ENCODE measurements around the gene PASK.
"Not testable (repeated sequence)": the region's sequence is repeated elsewhere in the genome, so short reads cannot be mapped to it uniquely, and the experiment has no call there.

Gene PASK

GRCh38 chr2:241123816-241124536 is 25.3 kb downstream of the PASK start:
- no peak for DNase-seq

- no peak for DNase-seq
Observed at GRCh38 chr2:241122376-241123002, 26.8 kb downstream of the PASK start.

- no peak for DNase-seq
Observed at GRCh38 chr2:241121008-241121407, 28.3 kb downstream of the PASK start.

GRCh38 chr2:241120440-241120839 is 28.8 kb downstream of the PASK start:
- no peak for DNase-seq

GRCh38 chr2:241118737-241119505 is 30.4 kb downstream of the PASK start:
- no peak for DNase-seq

- no peak for DNase-seq
Observed at GRCh38 chr2:241116606-241117560, 32.4 kb downstream of the PASK start.

GRCh38 chr2:241115361-241115760 is 33.9 kb downstream of the PASK start:
- DNase-seq, result no peak

GRCh38 chr2:241114836-241115235 is 34.4 kb downstream of the PASK start:
- no peak for DNase-seq

- DNase-seq, result no peak
Observed at GRCh38 chr2:241112592-241112991, 36.7 kb downstream of the PASK start.

GRCh38 chr2:241112046-241112445 is 37.2 kb downstream of the PASK start:
- DNase-seq, result no peak

GRCh38 chr2:241111440-241111805 is 37.8 kb downstream of the PASK start:
- no peak for DNase-seq

- DNase-seq, result no peak
Observed at GRCh38 chr2:241110607-241111439, 38.4 kb downstream of the PASK start.

- no peak for DNase-seq
Observed at GRCh38 chr2:241110089-241110606, 39.1 kb downstream of the PASK start.

GRCh38 chr2:241109210-241110088 is 39.8 kb downstream of the PASK start:
- no peak for DNase-seq

GRCh38 chr2:241108271-241109209 is 40.7 kb downstream of the PASK start:
- DNase-seq, result no peak

GRCh38 chr2:241107031-241107783 is 42.1 kb downstream of the PASK start:
- no peak for DNase-seq

- DNase-seq, result no peak
Observed at GRCh38 chr2:241105641-241106040, 43.6 kb downstream of the PASK start.

GRCh38 chr2:241104611-241105010 is 44.7 kb downstream of the PASK start:
- DNase-seq, result not testable (repeated sequence)
